ENCODE data around the gene UGT8. TPM values are rescaled to one million over a fixed set of nuclear protein-coding genes. Genes with fewer than 3 reads are reported as not detected.
"Not testable (repeated sequence)": the region's sequence is repeated elsewhere in the genome, so short reads cannot be mapped to it uniquely, and the experiment has no call there.

UGT8 gene
- total RNA-seq, result under 1 TPM; 0.14 to 0.18 TPM

- ATAC-seq (peak; percentile 79), DNase-seq (peak; percentile 73)
- CTCF ChIA-PET, result interaction anchor here (0.5 kb wide), 1 partner anchor 37 kb away, joined by 4 read pairs; no protein-coding TSS in a partner anchor
Observed at GRCh38 chr4:114598191-114599121, at the start of gene UGT8. Gene UGT8, plus strand, starts transcription at chr4:114598807. Its CDS starts 24,074 bp downstream, at chr4:114622881.

GRCh38 chr4:114549638-114550037 is 49.0 kb upstream of the UGT8 start:
- no peak for DNase-seq
- intact Hi-C loops (cut with DNase I, micrococcal nuclease), result no loop called here

More at GRCh38 chr4:114598191-114599121, at the start of gene UGT8:
- Mint-ChIP-seq H3K9me3 (ENCODE audit: low read depth) (no peaks in the 10 kb centered on the region), H3K4me3 (peak within 1 kb of the TSS; percentile 50), H3K4me1 (peaks cover 14% of the 10 kb centered on the region), H3K36me3 (ENCODE audit: low read depth) (no peaks in the 10 kb centered on the region), H3K27me3 (peaks cover 41% of the 10 kb centered on the region), H3K27ac (no peak within 1 kb of the TSS)
- POLR2A ChIA-PET, result no interaction called here
- intact Hi-C loops (cut with DNase I, micrococcal nuclease), result no loop called here

GRCh38 chr4:114558446-114559020 is 40.1 kb upstream of the UGT8 start:
- no peak overlapping the region for H3K4me3 Mint-ChIP-seq
- H3K36me3 Mint-ChIP-seq (ENCODE audit: low read depth), result peaks cover 2% of the 10 kb centered on the region
- POLR2A ChIA-PET, result no interaction called here
- CTCF ChIA-PET, result no interaction called here
- ATAC-seq, result no peak
- peaks cover 7% of the 10 kb centered on the region for H3K9me3 Mint-ChIP-seq (ENCODE audit: low read depth)
- no peaks in the 10 kb centered on the region for H3K4me1 Mint-ChIP-seq
- intact Hi-C loops (cut with DNase I, micrococcal nuclease), result no loop called here
- H3K27ac Mint-ChIP-seq, result no peak overlapping the region
- no peak for DNase-seq
- no peaks in the 10 kb centered on the region for H3K27me3 Mint-ChIP-seq

More at GRCh38 chr4:114549638-114550037, 49.0 kb upstream of the UGT8 start:
- POLR2A ChIA-PET, result no interaction called here
- CTCF ChIA-PET, result no interaction called here
- ATAC-seq, result no peak
- no peak overlapping the region for H3K4me3 Mint-ChIP-seq
- H3K4me1 Mint-ChIP-seq, result no peaks in the 10 kb centered on the region
- peaks cover 2% of the 10 kb centered on the region for H3K27me3 Mint-ChIP-seq
- no peaks in the 10 kb centered on the region for H3K36me3 Mint-ChIP-seq (ENCODE audit: low read depth)
- H3K9me3 Mint-ChIP-seq (ENCODE audit: low read depth), result peaks cover 4% of the 10 kb centered on the region
- H3K27ac Mint-ChIP-seq, result no peak overlapping the region

- no peaks in the 10 kb centered on the region for H3K4me1 Mint-ChIP-seq
- ChIA-PET POLR2A (no interaction called here), CTCF (no interaction called here)
- intact Hi-C loops (cut with DNase I, micrococcal nuclease), result no loop called here
- H3K27ac Mint-ChIP-seq, result no peak overlapping the region
- H3K36me3 Mint-ChIP-seq (ENCODE audit: low read depth), result peaks cover 2% of the 10 kb centered on the region
- no peak for DNase-seq
- H3K9me3 Mint-ChIP-seq (ENCODE audit: low read depth), result peaks cover 7% of the 10 kb centered on the region
- no peak for ATAC-seq
- H3K27me3 Mint-ChIP-seq, result no peaks in the 10 kb centered on the region
- H3K4me3 Mint-ChIP-seq, result no peak overlapping the region
Observed at GRCh38 chr4:114561590-114561989, 37.0 kb upstream of the UGT8 start.

- no peak overlapping the region for H3K4me3 Mint-ChIP-seq
- H3K27me3 Mint-ChIP-seq, result no peaks in the 10 kb centered on the region
- POLR2A ChIA-PET, result no interaction called here
- ATAC-seq (no peak), DNase-seq (no peak)
- intact Hi-C loops (cut with DNase I, micrococcal nuclease), result no loop called here
- H3K36me3 Mint-ChIP-seq (ENCODE audit: low read depth), result peaks cover 2% of the 10 kb centered on the region
- no peaks in the 10 kb centered on the region for H3K4me1 Mint-ChIP-seq
- CTCF ChIA-PET, result interaction anchor here (0.5 to 0.6 kb wide), 2 partner anchors 1424 to 1799 kb away, joined by 3 read pairs; no protein-coding TSS in a partner anchor
- no peak overlapping the region for H3K27ac Mint-ChIP-seq
- H3K9me3 Mint-ChIP-seq (ENCODE audit: low read depth), result peaks cover 7% of the 10 kb centered on the region
Observed at GRCh38 chr4:114562176-114562904, 36.3 kb upstream of the UGT8 start.

- Mint-ChIP-seq H3K36me3 (ENCODE audit: low read depth) (no peaks in the 10 kb centered on the region), H3K27me3 (no peaks in the 10 kb centered on the region), H3K27ac (no peak overlapping the region), H3K9me3 (ENCODE audit: low read depth) (peaks cover 2% of the 10 kb centered on the region), H3K4me3 (no peak overlapping the region), H3K4me1 (no peaks in the 10 kb centered on the region)
- intact Hi-C loops (cut with DNase I, micrococcal nuclease), result no loop called here
- ChIA-PET POLR2A (no interaction called here), CTCF (no interaction called here)
- ATAC-seq (no peak), DNase-seq (no peak)
Observed at GRCh38 chr4:114563536-114564315, 34.9 kb upstream of the UGT8 start.

GRCh38 chr4:114577386-114577785 is 21.2 kb upstream of the UGT8 start:
- Mint-ChIP-seq H3K9me3 (ENCODE audit: low read depth) (peaks cover 6% of the 10 kb centered on the region), H3K4me3 (no peak overlapping the region), H3K36me3 (ENCODE audit: low read depth) (no peaks in the 10 kb centered on the region), H3K27ac (no peak overlapping the region), H3K27me3 (peaks cover 6% of the 10 kb centered on the region), H3K4me1 (no peaks in the 10 kb centered on the region)
- DNase-seq (no peak), ATAC-seq (no peak)
- ChIA-PET CTCF (no interaction called here), POLR2A (no interaction called here)
- intact Hi-C loops (cut with DNase I, micrococcal nuclease), result no loop called here

GRCh38 chr4:114582621-114583020 is 16.0 kb upstream of the UGT8 start:
- H3K27ac Mint-ChIP-seq, result no peak overlapping the region
- no peaks in the 10 kb centered on the region for H3K4me1 Mint-ChIP-seq
- intact Hi-C loops (cut with DNase I, micrococcal nuclease), result no loop called here
- no peaks in the 10 kb centered on the region for H3K36me3 Mint-ChIP-seq (ENCODE audit: low read depth)
- POLR2A ChIA-PET, result no interaction called here
- no peak for DNase-seq
- CTCF ChIA-PET, result no interaction called here
- peaks cover 8% of the 10 kb centered on the region for H3K27me3 Mint-ChIP-seq
- H3K9me3 Mint-ChIP-seq (ENCODE audit: low read depth), result peaks cover 5% of the 10 kb centered on the region
- no peak for ATAC-seq
- H3K4me3 Mint-ChIP-seq, result no peak overlapping the region

- DNase-seq (no peak), ATAC-seq (no peak)
- no peaks in the 10 kb centered on the region for H3K4me1 Mint-ChIP-seq
- intact Hi-C loops (cut with DNase I, micrococcal nuclease), result no loop called here
- ChIA-PET POLR2A (no interaction called here), CTCF (no interaction called here)
- H3K27me3 Mint-ChIP-seq, result peaks cover 3% of the 10 kb centered on the region
- H3K27ac Mint-ChIP-seq, result no peak overlapping the region
- no peak overlapping the region for H3K4me3 Mint-ChIP-seq
- no peaks in the 10 kb centered on the region for H3K36me3 Mint-ChIP-seq (ENCODE audit: low read depth)
- no peaks in the 10 kb centered on the region for H3K9me3 Mint-ChIP-seq (ENCODE audit: low read depth)
Observed at GRCh38 chr4:114588305-114588704, 10.3 kb upstream of the UGT8 start.

- ATAC-seq; H3K27ac Mint-ChIP-seq; H3K4me3 Mint-ChIP-seq; H3K4me1 Mint-ChIP-seq; CTCF ChIA-PET; H3K36me3 Mint-ChIP-seq (ENCODE audit: low read depth); H3K9me3 Mint-ChIP-seq (ENCODE audit: low read depth); intact Hi-C loops (cut with DNase I, micrococcal nuclease); DNase-seq; POLR2A ChIA-PET: not testable (repeated sequence)
- H3K27me3 Mint-ChIP-seq, result peaks cover 12% of the 10 kb centered on the region
Observed at GRCh38 chr4:114590360-114590759, 8.2 kb upstream of the UGT8 start.

GRCh38 chr4:114593526-114593925 is 5.1 kb upstream of the UGT8 start:
- intact Hi-C loops (cut with DNase I, micrococcal nuclease), result no loop called here
- POLR2A ChIA-PET, result no interaction called here
- CTCF ChIA-PET, result no interaction called here

More at GRCh38 chr4:114593526-114593925, 5.1 kb upstream of the UGT8 start:
- no peaks in the 10 kb centered on the region for H3K36me3 Mint-ChIP-seq (ENCODE audit: low read depth)
- H3K4me1 Mint-ChIP-seq, result peaks cover 3% of the 10 kb centered on the region
- peaks cover 26% of the 10 kb centered on the region for H3K27me3 Mint-ChIP-seq
- H3K9me3 Mint-ChIP-seq (ENCODE audit: low read depth), result no peaks in the 10 kb centered on the region
- ATAC-seq (no peak), DNase-seq (no peak)
- H3K27ac Mint-ChIP-seq, result no peak overlapping the region
- no peak overlapping the region for H3K4me3 Mint-ChIP-seq
